GM12873 (cell line): ENCODE results near the gene NKAIN2.

Experiments used
- TF ChIP-seq, protein P1 (sequence below): IDR thresholded peaks from 2 replicates; pipeline ENCODE4 v1.5.1; 2012; ENCODE audit warnings: low read depth, mild to moderate bottlenecking, moderate library complexity, low read length, control low read depth; ENCODE audit not compliant: insufficient read depth; ENCODE audit errors: missing control alignments

Gene NKAIN2

DNA sequence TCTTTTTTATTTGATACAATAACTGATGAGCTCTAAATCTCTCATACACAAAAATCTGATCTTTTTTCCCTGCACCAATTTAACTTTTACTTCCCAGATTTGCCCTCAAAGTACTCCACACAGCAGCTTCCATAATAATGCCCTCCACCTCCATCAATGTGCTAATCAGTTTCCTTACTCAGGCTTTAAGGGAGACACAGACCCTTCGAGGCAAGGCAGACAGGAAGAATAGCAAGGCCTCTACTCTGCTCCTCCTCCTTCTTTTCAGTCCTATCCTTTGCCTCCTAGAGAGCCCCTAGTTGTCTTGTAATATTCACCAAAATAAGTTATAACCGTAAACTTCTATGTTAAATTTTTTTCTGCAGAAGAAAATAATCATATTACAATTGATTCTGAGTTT lies 713.7 kb downstream of the NKAIN2 start:
- TF ChIP-seq, protein P1, sequence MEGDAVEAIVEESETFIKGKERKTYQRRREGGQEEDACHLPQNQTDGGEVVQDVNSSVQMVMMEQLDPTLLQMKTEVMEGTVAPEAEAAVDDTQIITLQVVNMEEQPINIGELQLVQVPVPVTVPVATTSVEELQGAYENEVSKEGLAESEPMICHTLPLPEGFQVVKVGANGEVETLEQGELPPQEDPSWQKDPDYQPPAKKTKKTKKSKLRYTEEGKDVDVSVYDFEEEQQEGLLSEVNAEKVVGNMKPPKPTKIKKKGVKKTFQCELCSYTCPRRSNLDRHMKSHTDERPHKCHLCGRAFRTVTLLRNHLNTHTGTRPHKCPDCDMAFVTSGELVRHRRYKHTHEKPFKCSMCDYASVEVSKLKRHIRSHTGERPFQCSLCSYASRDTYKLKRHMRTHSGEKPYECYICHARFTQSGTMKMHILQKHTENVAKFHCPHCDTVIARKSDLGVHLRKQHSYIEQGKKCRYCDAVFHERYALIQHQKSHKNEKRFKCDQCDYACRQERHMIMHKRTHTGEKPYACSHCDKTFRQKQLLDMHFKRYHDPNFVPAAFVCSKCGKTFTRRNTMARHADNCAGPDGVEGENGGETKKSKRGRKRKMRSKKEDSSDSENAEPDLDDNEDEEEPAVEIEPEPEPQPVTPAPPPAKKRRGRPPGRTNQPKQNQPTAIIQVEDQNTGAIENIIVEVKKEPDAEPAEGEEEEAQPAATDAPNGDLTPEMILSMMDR: no peak

DNA sequence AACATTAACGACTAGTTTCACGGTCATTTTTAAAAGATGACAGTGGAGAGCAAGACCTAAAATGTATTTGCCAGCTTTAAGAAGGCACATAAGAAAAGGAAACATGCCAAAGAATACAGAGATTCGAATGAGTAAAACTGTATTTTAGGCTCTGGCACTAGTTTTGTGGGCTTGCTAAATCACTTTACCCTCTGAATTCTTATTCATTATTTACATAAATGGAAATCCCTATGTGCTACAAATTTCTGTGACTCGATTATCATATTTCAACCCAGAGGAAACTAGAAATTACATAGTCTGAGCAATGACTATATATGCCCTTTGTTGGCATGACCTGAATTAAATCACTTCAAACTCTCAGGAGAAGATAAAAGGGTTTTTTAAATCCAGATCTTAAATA lies 716.8 kb downstream of the NKAIN2 start:
- TF ChIP-seq, protein P1: no peak

DNA sequence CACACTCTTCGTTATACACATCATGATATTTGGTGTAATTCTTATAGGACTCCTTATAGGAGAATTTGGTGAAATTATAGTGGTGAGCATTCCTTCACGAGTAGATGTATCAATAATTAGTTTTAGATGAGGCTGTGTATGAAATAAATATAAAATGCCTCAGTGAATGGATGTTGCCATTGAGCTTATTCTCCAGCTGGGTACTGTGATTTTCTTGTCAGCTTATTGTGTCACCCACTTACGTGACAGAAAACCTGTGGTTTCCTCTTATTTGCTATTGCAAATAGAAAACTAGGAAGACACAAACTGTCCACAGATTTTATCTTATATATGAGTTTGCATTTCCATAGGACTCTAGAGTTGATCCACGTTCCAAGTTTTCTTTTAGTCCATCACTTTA lies 718.7 kb downstream of the NKAIN2 start:
- TF ChIP-seq, protein P1: no peak

DNA sequence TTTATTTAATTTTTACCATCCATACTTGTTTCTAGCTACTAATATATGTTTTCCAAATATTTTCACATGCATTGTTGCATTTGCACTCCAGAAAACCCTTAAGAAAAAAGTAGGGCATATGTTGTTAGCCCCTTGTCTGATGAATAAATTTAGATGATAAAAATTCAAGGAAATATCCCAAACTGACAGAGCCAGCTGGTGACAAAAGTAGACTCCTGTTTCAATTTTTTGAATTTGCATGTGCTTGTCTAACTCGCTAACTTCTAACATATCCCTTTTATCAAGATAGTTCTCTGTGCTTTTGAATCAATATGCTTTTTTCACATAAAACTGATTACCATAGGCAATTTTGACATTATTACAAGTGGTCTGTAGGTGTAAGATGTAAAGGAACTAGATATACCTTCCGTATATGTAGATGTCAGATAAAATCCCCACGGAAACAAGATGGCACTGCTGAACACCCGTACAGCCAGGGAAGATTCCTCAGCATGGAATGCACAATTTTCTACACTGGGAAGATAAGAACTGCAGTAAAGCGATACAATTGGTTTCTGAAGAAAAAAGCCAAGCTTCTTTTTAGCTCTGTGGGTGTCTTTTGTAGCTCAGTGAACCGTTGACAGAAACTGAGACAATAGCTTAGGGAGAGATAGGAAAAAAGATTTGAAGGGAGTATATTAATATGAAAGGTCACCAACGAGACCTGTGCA lies 721.0 kb downstream of the NKAIN2 start:
- TF ChIP-seq, protein P1: no peak

DNA sequence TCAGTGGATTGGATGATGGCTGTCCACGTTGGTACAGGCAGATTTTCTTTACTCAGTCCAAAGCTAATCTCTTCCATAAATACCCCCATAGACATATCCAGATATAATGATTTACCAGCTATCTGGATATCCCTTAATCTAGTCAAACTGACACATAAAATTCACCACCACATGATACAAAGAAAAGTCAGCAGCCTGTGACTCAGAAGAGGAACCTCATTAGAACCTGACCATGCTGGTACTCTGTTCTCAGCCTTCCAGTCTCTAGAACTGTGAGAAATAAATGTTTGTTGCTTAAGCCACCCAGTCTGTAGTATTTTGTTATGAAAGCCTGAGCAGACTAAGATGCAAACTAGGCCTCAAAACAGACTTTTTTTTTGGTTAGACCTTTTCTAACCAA lies 727.3 kb downstream of the NKAIN2 start:
- TF ChIP-seq, protein P1: no peak

DNA sequence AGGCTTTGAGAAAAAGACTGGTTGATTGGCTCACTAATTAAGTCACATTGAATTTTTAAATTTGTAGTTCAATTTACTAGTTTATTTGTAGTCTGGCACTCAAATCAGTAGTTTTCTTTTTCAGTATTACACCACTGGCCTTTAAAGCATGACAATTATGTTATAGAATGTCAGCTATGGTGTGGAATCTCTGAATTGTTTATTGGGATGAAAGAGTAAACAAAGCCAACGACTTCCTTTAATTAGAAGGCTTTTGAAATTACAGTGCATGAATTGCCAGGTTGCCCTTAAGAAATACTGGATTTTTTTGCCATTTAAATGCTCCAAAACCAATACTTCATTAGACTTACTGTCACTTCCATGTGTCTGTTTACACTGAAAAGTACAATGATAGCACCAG lies 731.6 kb downstream of the NKAIN2 start:
- TF ChIP-seq, protein P1: no peak

DNA sequence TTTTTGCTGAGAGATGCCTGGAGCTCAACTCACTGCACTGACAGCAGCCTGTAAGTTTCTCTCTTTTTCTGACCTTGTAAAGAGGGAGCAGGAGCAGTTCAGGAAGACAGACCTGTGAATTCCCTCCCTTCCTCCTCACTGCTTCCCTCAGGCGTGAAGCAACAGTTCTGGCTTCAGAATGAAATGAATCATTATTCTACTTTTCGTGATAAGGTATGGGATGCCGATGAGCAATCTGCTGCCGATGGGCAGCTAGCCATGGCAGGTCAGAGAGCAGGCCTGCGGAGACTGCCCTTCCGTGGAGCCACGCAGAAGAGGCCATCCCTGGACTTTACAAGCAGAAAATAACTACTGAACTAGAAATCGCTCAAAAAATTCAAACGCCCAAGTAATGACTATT lies 732.1 kb downstream of the NKAIN2 start:
- TF ChIP-seq, protein P1: no peak
